Astrocyte of the spinal cord (primary cell): Measurements from ENCODE around the gene CYP2S1.
"Not testable (repeated sequence)": the region's sequence is repeated elsewhere in the genome, so short reads cannot be mapped to it uniquely, and the experiment has no call there.

ENCODE experiments used
- DNase-seq: peaks from one replicate; pipeline ENCODE4 v3.0.0; 2011; ENCODE audit warnings: low read depth, low spot score
- H3K4me3 ChIP-seq: 2 replicates; pipeline ENCODE4 v1.5.1; 2011; ENCODE audit warnings: low read depth, mild to moderate bottlenecking, low read length, moderate library complexity
- CTCF ChIP-seq: IDR thresholded peaks from 2 replicates; pipeline ENCODE4 v1.5.1; 2012; ENCODE audit warnings: low read depth, mild to moderate bottlenecking, low read length, inconsistent platforms
- in situ Hi-C: cut with HindIII; loops from 2 replicates; pipeline ENCODE4 v1.10.0; 2017; ENCODE audit warnings: low sequenced_read_pairs

Gene CYP2S1

GRCh38 chr19:41194157-41194552, 1.1 kb downstream of the CYP2S1 start:
- H3K4me3 ChIP-seq, result no peak overlapping the region
- TF ChIP-seq CTCF, result no peak
- in situ Hi-C loops, result no loop called here
- DNase-seq, result no peak

GRCh38 chr19:41195675-41196497, 2.9 kb downstream of the CYP2S1 start:
- in situ Hi-C loops, result no loop called here
- no peak for DNase-seq
- H3K4me3 ChIP-seq, result no peak overlapping the region
- no peak for TF ChIP-seq CTCF

GRCh38 chr19:41198559-41198958, 5.5 kb downstream of the CYP2S1 start:
- no peak for DNase-seq
- no peak for TF ChIP-seq CTCF
- H3K4me3 ChIP-seq, result no peak overlapping the region
- in situ Hi-C loops, result no loop called here

- DNase-seq, result no peak
- H3K4me3 ChIP-seq, result no peak overlapping the region
- TF ChIP-seq CTCF, result no peak
- in situ Hi-C loops, result no loop called here
Measured at GRCh38 chr19:41203371-41203770, 10.4 kb downstream of the CYP2S1 start.

GRCh38 chr19:41204338-41204737, 11.3 kb downstream of the CYP2S1 start:
- TF ChIP-seq CTCF, result peak; percentile 96
- in situ Hi-C loops, H3K4me3 ChIP-seq: not testable (repeated sequence)
- DNase-seq, result peak; percentile 84

GRCh38 chr19:41205995-41206394, 13.0 kb downstream of the CYP2S1 start:
- in situ Hi-C loops, result no loop called here
- TF ChIP-seq CTCF, result no peak
- no peak for DNase-seq
- no peak overlapping the region for H3K4me3 ChIP-seq

- no peak for TF ChIP-seq CTCF
- H3K4me3 ChIP-seq, result no peak overlapping the region
- no peak for DNase-seq
- in situ Hi-C loops, result no loop called here
Measured at GRCh38 chr19:41206456-41206855, 13.4 kb downstream of the CYP2S1 start.
